Activated naive CD4-positive, alpha-beta T cell treated with anti-CD3 and anti-CD28 coated beads, Interleukin-2, amount 50 U/mL, for 16 hours (primary cell): ENCODE measurements around the gene XPOT.

Experiments
- DNase-seq: peaks from one replicate; pipeline ENCODE4 v3.0.0-alpha.2; 2020

Gene XPOT

DNA sequence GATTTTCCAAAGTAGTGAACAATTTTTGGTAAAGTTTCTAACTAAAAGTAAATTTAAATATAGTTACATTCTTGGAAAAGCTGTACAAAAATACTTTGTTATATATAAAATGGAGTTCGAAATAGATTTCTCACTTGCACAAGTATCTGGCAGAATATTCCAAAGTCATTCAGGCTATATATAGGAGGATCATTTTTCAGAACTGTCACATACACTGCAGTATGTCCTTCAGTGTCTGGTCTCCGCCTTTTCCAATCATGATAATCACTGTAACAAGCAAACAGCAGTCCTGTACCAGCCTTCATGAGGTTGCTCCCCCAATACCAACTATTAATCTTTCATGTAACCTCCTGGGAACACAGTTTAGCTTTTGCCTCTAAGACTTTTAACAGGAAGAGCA lies 66.3 kb downstream of the XPOT start:
- no peak for DNase-seq

DNA sequence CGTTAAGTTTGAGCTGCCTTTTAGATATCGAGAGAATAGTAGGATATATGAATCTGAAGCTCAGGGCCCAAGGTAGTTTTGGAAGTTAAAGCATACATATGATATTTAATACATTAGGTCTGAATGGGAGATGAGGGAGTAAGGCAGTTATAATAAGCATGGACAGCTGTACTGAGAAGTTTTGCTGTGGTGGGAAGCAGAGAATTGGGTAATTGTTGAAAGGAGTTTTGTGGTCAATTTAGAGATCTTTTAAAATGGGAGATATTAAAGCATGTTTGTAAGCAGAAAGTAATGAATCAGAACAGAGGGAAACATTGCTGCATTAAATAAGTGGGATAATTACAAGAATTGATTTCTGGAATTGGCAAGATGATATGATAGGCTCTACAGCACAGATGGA lies 69.0 kb downstream of the XPOT start:
- DNase-seq, result no peak

DNA sequence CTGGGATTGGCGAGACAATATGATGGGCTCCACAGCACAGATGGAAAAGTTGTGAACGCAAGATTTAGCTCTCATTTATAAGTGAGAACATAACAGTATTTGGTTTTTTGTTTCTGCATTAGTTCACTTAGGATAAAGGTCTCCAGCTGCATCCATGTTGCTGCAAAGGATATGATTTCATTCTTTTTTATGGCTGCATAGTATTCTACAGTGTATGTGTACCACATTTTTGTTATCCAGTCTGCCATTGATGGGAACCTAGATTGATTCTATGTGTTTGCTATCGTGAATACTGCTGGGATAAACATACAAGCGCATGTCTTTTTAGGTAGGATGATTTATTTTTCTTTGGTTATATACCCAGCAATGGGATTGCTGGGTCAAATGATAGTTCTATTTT lies 71.3 kb downstream of the XPOT start:
- no peak for DNase-seq

DNA sequence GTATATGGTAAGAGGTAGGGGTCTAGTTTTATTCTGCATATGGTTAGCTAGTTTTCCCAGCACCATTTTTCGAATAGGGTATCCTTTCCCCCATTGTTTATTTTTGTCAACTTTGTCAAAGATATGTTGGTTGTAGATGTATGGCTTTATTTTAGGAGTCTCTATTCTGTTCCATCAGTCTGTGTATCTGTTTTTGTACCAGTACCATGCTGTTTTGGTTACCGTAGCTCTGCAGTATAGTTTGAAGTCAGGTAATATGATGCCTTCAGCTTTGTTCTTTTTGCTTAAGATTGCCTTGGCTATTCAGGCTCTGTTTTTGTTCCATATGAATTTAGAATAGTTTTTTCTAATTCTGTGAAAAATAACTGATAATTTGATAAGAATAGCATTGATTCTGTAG lies 72.7 kb downstream of the XPOT start:
- DNase-seq, result no peak

DNA sequence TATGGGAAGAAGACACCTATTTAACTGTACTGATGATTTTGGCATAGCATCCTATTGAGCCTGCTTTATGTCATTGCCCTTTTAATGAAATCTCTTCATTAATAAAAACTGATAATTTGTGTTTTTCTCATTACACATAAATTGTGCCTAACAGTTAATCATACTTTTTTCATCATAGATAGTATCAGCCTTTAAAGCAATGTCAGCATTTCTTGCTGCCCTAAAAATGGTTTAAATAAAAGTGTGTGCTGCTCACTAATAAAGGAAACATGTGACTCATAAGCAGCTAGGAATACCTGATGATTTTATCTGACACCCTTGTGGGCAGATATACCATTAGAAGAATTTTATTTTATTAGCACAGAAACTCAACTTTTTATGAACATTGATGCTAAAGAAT lies 74.5 kb downstream of the XPOT start:
- DNase-seq, result no peak

GRCh38 chr12:64480148-64480547 lies 76.0 kb downstream of the XPOT start:
- DNase-seq, result no peak

GRCh38 chr12:64486657-64487056 lies 82.5 kb downstream of the XPOT start:
- no peak for DNase-seq

DNA sequence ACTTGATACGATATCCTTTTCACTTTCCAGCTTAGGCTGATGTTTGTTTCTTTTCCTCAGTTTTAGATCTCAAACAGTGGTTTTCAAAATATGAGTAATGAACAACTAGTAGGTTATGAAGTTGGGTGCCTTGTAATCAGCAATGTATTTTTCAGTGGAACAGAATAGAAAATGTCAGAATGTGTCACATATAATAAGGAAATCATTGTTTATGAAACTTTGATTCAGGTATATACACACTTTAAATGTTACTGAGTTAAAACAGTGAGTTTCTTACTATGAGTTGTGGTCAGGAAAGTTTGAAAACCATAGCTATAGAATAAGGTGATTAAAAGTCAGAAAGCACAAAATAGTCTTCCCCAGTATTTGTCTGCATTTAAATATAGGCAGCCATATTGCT lies 87.5 kb downstream of the XPOT start:
- no peak for DNase-seq

DNA sequence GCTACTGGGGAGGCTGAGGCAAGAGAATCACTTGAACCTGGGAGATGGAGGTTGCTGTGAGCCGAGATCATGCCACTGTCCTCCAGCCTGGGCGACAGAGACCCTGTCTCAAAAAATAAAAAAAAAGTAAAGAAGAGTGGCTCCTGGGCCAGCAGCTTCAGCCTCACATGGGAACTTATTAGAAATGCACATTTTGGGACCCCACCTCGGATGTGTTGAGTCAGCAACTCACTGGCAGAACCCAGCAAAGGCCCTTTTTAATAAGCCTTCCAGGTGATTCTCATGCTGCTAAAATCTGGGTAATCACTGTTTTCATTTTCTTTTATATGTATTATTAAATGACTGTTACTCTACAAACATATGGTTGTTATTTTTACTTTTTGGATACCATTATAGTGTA lies 89.3 kb downstream of the XPOT start:
- DNase-seq, result no peak

- DNase-seq, result no peak
Observed at GRCh38 chr12:64494998-64495729, 91.0 kb downstream of the XPOT start.

DNA sequence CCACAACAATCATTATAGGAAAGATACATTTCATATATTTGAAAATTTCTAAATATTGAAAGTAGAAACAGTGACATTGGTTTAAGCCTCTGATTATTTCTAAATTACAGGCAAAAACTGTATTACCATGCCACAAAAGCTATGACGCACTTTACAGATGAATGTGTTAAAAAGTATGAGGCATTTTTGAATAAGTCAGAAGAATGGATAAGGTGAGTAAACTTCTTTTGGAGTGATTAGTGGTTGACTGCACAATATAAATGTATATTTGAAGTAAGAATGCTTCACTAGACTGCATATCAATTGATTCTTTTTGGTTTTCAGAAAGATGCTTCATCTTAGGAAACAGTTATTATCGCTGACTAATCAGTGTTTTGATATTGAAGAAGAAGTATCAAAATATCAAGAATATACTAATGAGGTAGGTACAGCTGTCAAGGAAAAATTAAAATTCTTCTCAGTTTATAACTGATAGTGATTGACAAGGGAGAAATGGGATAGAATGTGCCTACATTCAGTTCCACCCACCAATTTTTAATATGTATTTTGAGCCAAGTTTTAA lies 92.7 kb downstream of the XPOT start:
- DNase-seq, result no peak

- no peak for DNase-seq
Observed at GRCh38 chr12:64497484-64497883, 93.3 kb downstream of the XPOT start.

- DNase-seq, result no peak
Observed at GRCh38 chr12:64497903-64498302, 93.7 kb downstream of the XPOT start.

- DNase-seq, result no peak
Observed at GRCh38 chr12:64500394-64500793, 96.2 kb downstream of the XPOT start.
